Chondrocyte (in vitro differentiated cells): ENCODE data around the gene SLC66A2. TPM values are rescaled to one million over a fixed set of nuclear protein-coding genes. Genes with fewer than 3 reads are reported as not detected.

Experiments used
- DNase-seq: peaks from one replicate; pipeline ENCODE4 v3.0.0; 2021; ENCODE audit warnings: mixed read lengths, low spot score
- H3K27ac Mint-ChIP-seq: one replicate; pipeline ENCODE4 v1.8.0; 2021; ENCODE audit warnings: mild to moderate bottlenecking, moderate library complexity, mixed read lengths; ENCODE audit not compliant: unreplicated experiment
- H3K27me3 Mint-ChIP-seq: 2 replicates; pipeline ENCODE4 v1.8.0; 2021; ENCODE audit warnings: low read depth, mixed read lengths
- H3K36me3 Mint-ChIP-seq: 2 replicates; pipeline ENCODE4 v1.8.0; 2021; ENCODE audit warnings: low read depth, mixed read lengths
- H3K4me1 Mint-ChIP-seq: 2 replicates; pipeline ENCODE4 v1.8.0; 2021; ENCODE audit warnings: low read depth, mild to moderate bottlenecking, mixed read lengths
- H3K4me3 Mint-ChIP-seq: one replicate; pipeline ENCODE4 v1.8.0; 2021; ENCODE audit warnings: mild to moderate bottlenecking, moderate library complexity, mixed read lengths; ENCODE audit not compliant: unreplicated experiment
- H3K9me3 Mint-ChIP-seq: 2 replicates; pipeline ENCODE4 v1.8.0; 2021; ENCODE audit warnings: low read depth, mixed read lengths
- CTCF ChIP-seq: fragments of 200-600 bp; sonication (generic); IDR thresholded peaks from 2 replicates; pipeline ENCODE4 v1.5.0; 2021; ENCODE audit warnings: antibody characterized with exemption, mild to moderate bottlenecking, moderate library complexity
- total RNA-seq: library from RNA; stranded (reverse); gene quantifications from 3 replicates; pipeline ENCODE4 v1.2.1, GENCODE V29; 2021

Gene SLC66A2
- total RNA-seq, 1 donor from 2014 or later, result 27.6 TPM

GRCh38 chr18:79955302-79956075 lies 4.0 kb upstream of the SLC66A2 start:
- peaks cover 2% of the 10 kb centered on the region for H3K36me3 Mint-ChIP-seq
- no peaks in the 10 kb centered on the region for H3K9me3 Mint-ChIP-seq
- no peak overlapping the region for H3K27ac Mint-ChIP-seq
- H3K4me1 Mint-ChIP-seq, result peaks cover 5% of the 10 kb centered on the region
- H3K4me3 Mint-ChIP-seq, result no peak overlapping the region
- no peaks in the 10 kb centered on the region for H3K27me3 Mint-ChIP-seq
- DNase-seq, result peak; percentile 36
- no peak for TF ChIP-seq CTCF

- Mint-ChIP-seq H3K4me1 (peaks cover 11% of the 10 kb centered on the region), H3K36me3 (peaks cover 2% of the 10 kb centered on the region), H3K27me3 (no peaks in the 10 kb centered on the region), H3K4me3 (no peak overlapping the region), H3K9me3 (no peaks in the 10 kb centered on the region), H3K27ac (no peak overlapping the region)
- TF ChIP-seq CTCF, result no peak
- peak; percentile 19 for DNase-seq
Observed at GRCh38 chr18:79954791-79955190, 3.3 kb upstream of the SLC66A2 start.

GRCh38 chr18:79953971-79954651 lies 2.7 kb upstream of the SLC66A2 start:
- Mint-ChIP-seq H3K27me3 (no peaks in the 10 kb centered on the region), H3K9me3 (no peaks in the 10 kb centered on the region), H3K36me3 (peaks cover 2% of the 10 kb centered on the region), H3K27ac (no peak overlapping the region), H3K4me3 (no peak overlapping the region), H3K4me1 (peaks cover 15% of the 10 kb centered on the region)
- DNase-seq, result peak; percentile 42
- no peak for TF ChIP-seq CTCF

GRCh38 chr18:79952996-79953559 lies 1.6 kb upstream of the SLC66A2 start:
- no peaks in the 10 kb centered on the region for H3K27me3 Mint-ChIP-seq
- peaks cover 24% of the 10 kb centered on the region for H3K4me1 Mint-ChIP-seq

More at GRCh38 chr18:79952996-79953559, 1.6 kb upstream of the SLC66A2 start:
- no peak for TF ChIP-seq CTCF
- H3K9me3 Mint-ChIP-seq, result no peaks in the 10 kb centered on the region
- H3K36me3 Mint-ChIP-seq, result peaks cover 2% of the 10 kb centered on the region
- H3K4me3 Mint-ChIP-seq, result peak overlapping the region; percentile 28
- peak; percentile 72 for DNase-seq
- H3K27ac Mint-ChIP-seq, result no peak overlapping the region
